ENCODE data around the gene ANK3.

- TF ChIP-seq CTCF (IDR thresholded peaks at IDR 0.05): no peak
- TF ChIP-seq POLR2A (IDR thresholded peaks at IDR 0.05): no peak
Observed at GRCh38 chr10:60312818-60313588, 76.7 kb downstream of the ANK3 start.
